Ovary (tissue), 3 donors: ENCODE results near the gene COL17A1.

Experiments
- CTCF ChIP-seq, 3 donors: fragments of 450-650 bp in 2 of 3; fragments of 200-600 bp in 1 of 3; IDR thresholded peaks; one replicate each; pipeline versions ENCODE4 v1.5.1 to v1.8.0; 2016 to 2022; ENCODE audit warnings: antibody characterized with exemption in 3 of 3, mild to moderate bottlenecking in 1 of 3
- EP300 ChIP-seq: sonication (generic); formaldehyde crosslinking; IDR thresholded peaks from one replicate; pipeline ENCODE4 v1.6.1; 2017; ENCODE audit warnings: antibody characterized with exemption
- POLR2A ChIP-seq: fragments of 450-650 bp; IDR thresholded peaks from one replicate; pipeline ENCODE4 v1.6.1; 2017; ENCODE audit warnings: antibody characterized with exemption, mild to moderate bottlenecking, moderate library complexity
- donor health status: DM: no; HTN: no; CAD: no.

- TF ChIP-seq CTCF (IDR thresholded peaks at IDR 0.05) (no peak), POLR2A (no peak), EP300 (no peak)
These were observed 48.3 kb downstream of the COL17A1 start for GRCh38 chr10:104037261-104037951.
